ENCODE results near the gene PRKG1.

GRCh38 chr10:51158832-51159231 is 84.5 kb downstream of the PRKG1 start:
- no peak for TF ChIP-seq CTCF (IDR thresholded peaks at IDR 0.05; ENCODE audit: low read depth, low read length)
- TF ChIP-seq EZH2phosphoT487 (IDR thresholded peaks at IDR 0.05; ENCODE audit: low read depth): no peak

All from OCI-LY3 (cell line).